ENCODE results near the gene NOS3. TPM values are rescaled to one million over a fixed set of nuclear protein-coding genes. Genes with fewer than 3 reads are reported as not detected.

Gene NOS3
- total and polyA plus RNA-seq, 11 donors, result 8.9 to 49.4 (median 17.3) TPM

GRCh38 chr7:150974468-150975391, 16.1 kb upstream of the NOS3 start:
- TF ChIP-seq POLR2A (IDR thresholded peaks at IDR 0.05) (no peak), CTCF (IDR thresholded peaks at IDR 0.05) (peak in 8 of 12 donors; percentile 10 to 41 (median 26))
- intact Hi-C loops (cut with DNase I), result loop anchor here in 1 of 10 donors (10.0 kb wide), 1 partner anchor 190 kb away; no protein-coding TSS in a partner anchor
- WGBS, 4 donors, result 4 to 8% (median 5%) methylated on average over 26 to 89 of the region's 89 CpGs
- Histone ChIP-seq H3K27me3 (peaks cover 6 to 59% (median 21%) of the 10 kb centered on the region in 9 donors), H3K9me3 (no peaks in the 10 kb centered on the region), H3K27ac (peak overlapping the region; percentile 66 to 99 (median 88)), H3K36me3 (no peaks in the 10 kb centered on the region), H3K4me1 (peaks cover 0 to 94% (median 49%) of the 10 kb centered on the region in 12 donors), H3K4me3 (peak overlapping the region in 11 of 12 donors; percentile 11 to 59 (median 37))
- DNase-seq (peak in 4 of 5 donors; percentile 64 to 87 (median 82)), ATAC-seq (peak in 2 of 4 donors; percentile 6)

- H3K36me3 ChIP-seq, result no peaks in the 10 kb centered on the region
- H3K4me1 ChIP-seq, result peaks cover 0 to 84% (median 42%) of the 10 kb centered on the region in 12 donors
- DNase-seq (peak in 2 of 5 donors; percentile 30 to 49), ATAC-seq (no peak)
- peak overlapping the region in 10 of 12 donors; percentile 11 to 40 (median 29) for H3K4me3 ChIP-seq
- peaks cover 6 to 67% (median 21%) of the 10 kb centered on the region in 9 donors for H3K27me3 ChIP-seq
- H3K9me3 ChIP-seq, result no peaks in the 10 kb centered on the region
- TF ChIP-seq CTCF (IDR thresholded peaks at IDR 0.05), result no peak
- 52 to 59% (median 55%) methylated on average over 8 to 9 of the region's 9 CpGs for WGBS, 4 donors
- peak overlapping the region; percentile 66 to 99 (median 88) for H3K27ac ChIP-seq
- intact Hi-C loops (cut with DNase I), result loop anchor here in 2 of 10 donors (1.0 to 10.0 kb wide), 2 partner anchors 11 to 191 kb away; no protein-coding TSS in a partner anchor
Measured at GRCh38 chr7:150975536-150976319, 15.1 kb upstream of the NOS3 start.

- peak overlapping the region; percentile 32 to 74 (median 52) for H3K4me3 ChIP-seq
- H3K27me3 ChIP-seq, result peaks cover 6 to 77% (median 21%) of the 10 kb centered on the region in 9 donors
Measured at GRCh38 chr7:150976529-150977381, 14.1 kb upstream of the NOS3 start.

More at GRCh38 chr7:150976529-150977381, 14.1 kb upstream of the NOS3 start:
- peaks cover 0 to 74% (median 35%) of the 10 kb centered on the region in 12 donors for H3K4me1 ChIP-seq
- intact Hi-C loops (cut with DNase I), result loop anchor here in 2 of 10 donors (1.0 to 10.0 kb wide), 2 partner anchors 12 to 192 kb away; no protein-coding TSS in a partner anchor
- H3K27ac ChIP-seq, result peak overlapping the region; percentile 67 to 99 (median 88)
- ATAC-seq (peak; percentile 70 to 80 (median 72)), DNase-seq (peak; percentile 68 to 92 (median 77))
- no peaks in the 10 kb centered on the region for H3K9me3 ChIP-seq
- WGBS, 4 donors, result 18 to 34% (median 25%) methylated on average over 13 of the region's 13 CpGs
- TF ChIP-seq CTCF (IDR thresholded peaks at IDR 0.05) (no peak), POLR2A (IDR thresholded peaks at IDR 0.05) (peak in 1 of 2 donors; percentile 64)
- no peaks in the 10 kb centered on the region for H3K36me3 ChIP-seq
